H1 (cell line): ENCODE measurements around the gene RHEX. TPM values are rescaled to one million over a fixed set of nuclear protein-coding genes. Genes with fewer than 3 reads are reported as not detected.

Source experiments
- CTCF ChIA-PET: fragments of 300-600 bp; sonication (Branson Sonifier 250); formaldehyde crosslinking; loops from one replicate; lab custom pipeline; 2021; ENCODE audit not compliant: partially characterized antibody; lab: Charles Lee
- POLR2A ChIA-PET: fragments of 300-600 bp; sonication (Branson Sonifier 250); formaldehyde crosslinking; loops from one replicate; lab custom pipeline; 2021; ENCODE audit warnings: inconsistent platforms; ENCODE audit not compliant: partially characterized antibody; lab: Charles Lee
- DNase-seq, 2 experiments: peaks; one replicate each; pipeline versions ENCODE4 v3.0.0 to v3.0.0-alpha.2; 2010 to 2022; ENCODE audit warnings: low spot score in 2 of 2, low read depth in 1 of 2, mixed read lengths in 1 of 2
- FAIRE-seq: peaks from 2 replicates; lab custom pipeline; 2011; peaks lifted over from hg19 to GRCh38; lab: Jason Lieb, UNC
- H2AFZ ChIP-seq: 2 replicates; pipeline ENCODE4 v1.8.1; 2012; ENCODE audit warnings: low read length, inconsistent platforms
- H2AK5ac ChIP-seq: 2 replicates; pipeline ENCODE4 v1.6.1; 2013; ENCODE audit warnings: low read depth, low read length
- H2BK120ac ChIP-seq: replicated peaks from 2 replicates; pipeline ENCODE3; 2013; ENCODE audit warnings: low read depth, low read length, inconsistent platforms
- H2BK12ac ChIP-seq: 2 replicates; pipeline ENCODE4 v1.6.1; 2013; ENCODE audit warnings: low read depth, low read length
- H2BK15ac ChIP-seq: 2 replicates; pipeline ENCODE4 v1.6.1; 2013; ENCODE audit warnings: low read length
- H2BK20ac ChIP-seq: 2 replicates; pipeline ENCODE4 v1.6.1; 2013; ENCODE audit warnings: low read length
- H2BK5ac ChIP-seq: 2 replicates; pipeline ENCODE4 v1.6.1; 2013; ENCODE audit warnings: low read depth, low read length
- H3K14ac ChIP-seq: 2 replicates; pipeline ENCODE4 v1.6.1; 2013; ENCODE audit warnings: inconsistent platforms; ENCODE audit not compliant: insufficient read length
- H3K18ac ChIP-seq: 2 replicates; pipeline ENCODE4 v1.6.1; 2013; ENCODE audit warnings: low read length; ENCODE audit errors: extremely low read depth
- H3K23ac ChIP-seq: 2 replicates; pipeline ENCODE4 v1.6.1; 2013; ENCODE audit warnings: inconsistent platforms; ENCODE audit not compliant: insufficient read length
- H3K23me2 ChIP-seq: 2 replicates; pipeline ENCODE4 v1.6.1; 2013; ENCODE audit warnings: low read depth, low read length
- H3K27ac ChIP-seq: 2 replicates; pipeline ENCODE4 v1.6.1; 2011; ENCODE audit warnings: low read depth, low read length, inconsistent platforms
- H3K27me3 ChIP-seq, 4 experiments: replicated peaks in 1 of 4; 1 replicate in 1 of 4; 2 replicates in 3 of 4; pipeline versions ENCODE4 v1.6.1 to v1.8.1; 2011 to 2013; ENCODE audit warnings: low read length in 3 of 4, mild to moderate bottlenecking in 3 of 4, inconsistent platforms in 2 of 4, mixed read lengths in 2 of 4, moderate library complexity in 1 of 4; ENCODE audit not compliant: control insufficient read depth in 3 of 4, insufficient read depth in 3 of 4; ENCODE audit errors: extremely low read depth in 1 of 4
- H3K36me3 ChIP-seq, 4 experiments: 2 replicates each; pipeline versions ENCODE4 v1.6.1 to v1.8.1; 2011 to 2013; ENCODE audit warnings: mild to moderate bottlenecking in 4 of 4, low read length in 3 of 4, moderate library complexity in 2 of 4, control low read depth in 1 of 4, inconsistent platforms in 1 of 4; ENCODE audit not compliant: insufficient read depth in 4 of 4, control insufficient read depth in 2 of 4
- H3K4ac ChIP-seq: replicated peaks from 2 replicates; pipeline ENCODE3; 2013; ENCODE audit warnings: low read length, low read depth, mixed read lengths, inconsistent platforms; ENCODE audit not compliant: insufficient read length
- H3K4me1 ChIP-seq, 4 experiments: replicated peaks in 1 of 4; 1 replicate in 1 of 4; 2 replicates in 3 of 4; pipeline versions ENCODE4 v1.6.1 to v1.8.1; 2011 to 2013; ENCODE audit warnings: low read length in 3 of 4, inconsistent platforms in 2 of 4, mixed read lengths in 1 of 4; ENCODE audit not compliant: insufficient read depth in 4 of 4, control insufficient read depth in 3 of 4
- H3K4me2 ChIP-seq, 2 experiments: 2 replicates each; pipeline versions ENCODE4 v1.6.1 to v1.8.1; 2011 to 2013; ENCODE audit warnings: low read depth in 2 of 2, low read length in 2 of 2, control low read depth in 1 of 2, inconsistent platforms in 1 of 2, mild to moderate bottlenecking in 1 of 2; ENCODE audit not compliant: insufficient read depth in 1 of 2
- H3K4me3 ChIP-seq, 4 experiments: fragments of 200-600, 300-600 bp in 1 of 4; sonication (generic), shearing (Covaris generic), sonication (Bioruptor Twin) in 1 of 4; 2 replicates each; pipeline versions ENCODE4 v1.5.1 to v1.8.1; 2011 to 2016; ENCODE audit warnings: low read length in 4 of 4, low read depth in 3 of 4, control low read depth in 2 of 4, inconsistent platforms in 2 of 4, mild to moderate bottlenecking in 2 of 4, mixed read lengths in 1 of 4, moderate library complexity in 1 of 4; ENCODE audit not compliant: insufficient read depth in 2 of 4; ENCODE audit errors: extremely low read depth in 1 of 4
- H3K56ac ChIP-seq: replicated peaks from 2 replicates; pipeline ENCODE3; 2013; ENCODE audit warnings: low read depth, mild to moderate bottlenecking, mixed read lengths, low read length, inconsistent platforms; ENCODE audit not compliant: insufficient read length
- H3K79me1 ChIP-seq: 2 replicates; pipeline ENCODE4 v1.6.1; 2013; ENCODE audit warnings: low read depth, low read length, control low read depth
- H3K79me2 ChIP-seq, 2 experiments: 2 replicates each; pipeline versions ENCODE4 v1.6.1 to v1.8.1; 2012 to 2013; ENCODE audit warnings: low read length in 2 of 2, mild to moderate bottlenecking in 2 of 2, inconsistent platforms in 1 of 2; ENCODE audit not compliant: insufficient read depth in 2 of 2, control insufficient read depth in 1 of 2
- H3K9ac ChIP-seq, 4 experiments: replicated peaks in 1 of 4; 1 replicate in 1 of 4; 2 replicates in 3 of 4; pipeline versions ENCODE4 v1.6.1 to v1.8.1; 2011 to 2013; ENCODE audit warnings: low read depth in 3 of 4, low read length in 3 of 4, control low read depth in 2 of 4, mild to moderate bottlenecking in 2 of 4, moderate library complexity in 2 of 4, inconsistent platforms in 1 of 4; ENCODE audit errors: extremely low read depth in 1 of 4
- H3K9me3 ChIP-seq, 2 experiments: 2 replicates each; pipeline versions ENCODE4 v1.6.1 to v1.8.1; 2012 to 2013; ENCODE audit warnings: mild to moderate bottlenecking in 2 of 2, moderate library complexity in 2 of 2, control low read depth in 1 of 2, inconsistent platforms in 1 of 2, low read depth in 1 of 2, low read length in 1 of 2, mixed read lengths in 1 of 2; ENCODE audit not compliant: insufficient read depth in 2 of 2
- H4K20me1 ChIP-seq, 2 experiments: replicated peaks in 1 of 2; 2 replicates each; pipeline versions ENCODE3 to v1.8.1; 2011 to 2013; ENCODE audit warnings: inconsistent platforms in 2 of 2, low read length in 2 of 2, mild to moderate bottlenecking in 1 of 2; ENCODE audit not compliant: insufficient read depth in 2 of 2, control insufficient read depth in 1 of 2
- H4K5ac ChIP-seq: 2 replicates; pipeline ENCODE4 v1.6.1; 2013; ENCODE audit warnings: low read length, low read depth, mixed read lengths, inconsistent platforms; ENCODE audit not compliant: insufficient read length
- H4K8ac ChIP-seq: 2 replicates; pipeline ENCODE4 v1.8.0; 2013; ENCODE audit warnings: mild to moderate bottlenecking, moderate library complexity, low read length, inconsistent platforms; ENCODE audit not compliant: insufficient read depth; ENCODE audit errors: extremely low read depth
- H4K91ac ChIP-seq: replicated peaks from 2 replicates; pipeline ENCODE3; 2013; ENCODE audit warnings: low read length, mixed read lengths, inconsistent platforms; ENCODE audit not compliant: insufficient read length
- CTCF ChIP-seq, 3 experiments: IDR thresholded peaks; 1 replicate in 2 of 3; 2 replicates in 1 of 3; pipeline versions ENCODE4 v1.5.1 to v1.6.1; 2011; ENCODE audit warnings: low read length in 3 of 3, mild to moderate bottlenecking in 3 of 3, inconsistent platforms in 2 of 3, low read depth in 1 of 3, moderate library complexity in 1 of 3; ENCODE audit not compliant: insufficient read depth in 1 of 3; ENCODE audit errors: control extremely low read depth in 1 of 3
- RAD21 ChIP-seq, 2 experiments: IDR thresholded peaks in 1 of 2; conservative IDR thresholded peaks in 1 of 2; 2 replicates each; pipeline ENCODE4 v1.6.1; 2011; ENCODE audit warnings: low read depth in 2 of 2, low read length in 2 of 2, improper control_type of control experiment in 1 of 2, inconsistent platforms in 1 of 2, mild to moderate bottlenecking in 1 of 2, moderate library complexity in 1 of 2
- TAF7 ChIP-seq: optimal IDR thresholded peaks from 2 replicates; pipeline ENCODE3; 2011; ENCODE audit warnings: low read depth, mild to moderate bottlenecking, inconsistent platforms, low read length, moderate library complexity, borderline replicate concordance
- WGBS, 2 experiments: shearing (Covaris generic) in 1 of 2; methylation state at CpG; one replicate each; pipeline versions ENCODE4 v1.1.6 to v1.1.7; 2013 to 2015; ENCODE audit warnings: low lambda C conversion rate in 2 of 2, mixed read lengths in 2 of 2, inconsistent platforms in 1 of 2, low coverage in 1 of 2, missing lambda C conversion rate in 1 of 2; ENCODE audit not compliant: insufficient replicate concordance in 2 of 2, insufficient coverage in 1 of 2, insufficient read length in 1 of 2; ENCODE audit errors: extremely low coverage in 1 of 2, missing lambda C conversion rate in 1 of 2; 5-methylcytosine and 5-hydroxymethylcytosine counted together
- polyA plus RNA-seq, 7 experiments: library from polyadenylated mRNA; depleted of rRNA in 3 of 7; stranded (reverse) in 5 of 7; unstranded in 2 of 7; fragments of >200 nt in 5 of 7; fragments of 200-250 nt in 2 of 7; gene quantifications; 1 replicate in 5 of 7; 2 replicates in 1 of 7; 4 replicates in 1 of 7; pipeline versions ENCODE4 v1.2.1 to v1.2.3, GENCODE V29; 2011 to 2013; ENCODE audit warnings: missing spikeins in 2 of 7, mixed read lengths in 2 of 7
- total RNA-seq: library from RNA; stranded (reverse); fragmentation: NEBNext Ultra II Directional; extraction: Animal tissue kit (Norgen Biotek cat#: 25700); gene quantifications from 2 replicates; pipeline ENCODE4 v1.2.1, GENCODE V29; 2021

RHEX gene
- total and polyA plus RNA-seq, 2 of the 8 experiments (the other 6 are each of a cell fraction or from before 2014, with no cell fraction given) = not detected

GRCh38 chr1:206106328-206107167 is 53.6 kb downstream of the RHEX start:
- Histone ChIP-seq H2AK5ac (no peak overlapping the region), H3K27me3 (no peaks in the 10 kb centered on the region), H3K4ac (no peak overlapping the region), H3K23ac (no peak overlapping the region), H3K9me3 (no peaks in the 10 kb centered on the region)
- TF ChIP-seq RAD21 (IDR thresholded peaks at IDR 0.05 in 1 of 2, conservative IDR thresholded peaks at IDR 0.05 in 1 of 2; ENCODE audit: low read depth in 2 of 2, low read length in 2 of 2) (peak; percentile 93 to 96), TAF7 (no peak), CTCF (IDR thresholded peaks at IDR 0.05; ENCODE audit: control extremely low read depth in 1 of 3, insufficient read depth in 1 of 3, low read depth in 1 of 3, low read length in 3 of 3) (peak; percentile 92 to 95 (median 93))
- TF ChIP-seq, all 59 proteins: peak for 2
- peak overlapping the region; percentile 89 for H2AFZ ChIP-seq
- H3K79me2 ChIP-seq = no peaks in the 10 kb centered on the region
- no peaks in the 10 kb centered on the region for H3K36me3 ChIP-seq
- H3K4me2 ChIP-seq = no peak overlapping the region
- H3K79me1 ChIP-seq = no peaks in the 10 kb centered on the region
- H4K20me1 ChIP-seq = no peaks in the 10 kb centered on the region
- CTCF ChIA-PET = interaction anchor here (0.6 to 16.5 kb wide), 29 partner anchors 9 to 314 kb away, joined by 3 to 262 read pairs (median 5); partner anchors contain the start of genes CTSE and RAB7B
- no peak overlapping the region for H2BK120ac ChIP-seq
- H3K18ac ChIP-seq = no peak overlapping the region
- no peak overlapping the region for H3K14ac ChIP-seq
- H3K4me1 ChIP-seq = no peaks in the 10 kb centered on the region
- H3K9ac ChIP-seq = no peak overlapping the region; a peak in 1 of 7 replicates
- WGBS, 2 experiments = 55% methylated on average over 8 of the region's 8 CpGs; no CpG with 5 or more reads in 1 of the 2 experiments
- H2BK5ac ChIP-seq = no peak overlapping the region
- no peak overlapping the region for H4K8ac ChIP-seq
- H3K56ac ChIP-seq = no peak overlapping the region
- no peak overlapping the region for H3K27ac ChIP-seq
- FAIRE-seq (peak; percentile 73), DNase-seq (peak; percentile 47 to 91)
- H3K4me3 ChIP-seq = no peak overlapping the region
- H4K91ac ChIP-seq = no peak overlapping the region
- 0 out of 2 replicates have a peak overlapping the region, but pooled peaks have one; percentile 53 for H2BK15ac ChIP-seq
- no peaks in the 10 kb centered on the region for H3K23me2 ChIP-seq
- H4K5ac ChIP-seq = no peak overlapping the region
- POLR2A ChIA-PET = interaction anchor here (1.3 kb wide), 1 partner anchor 120 kb away, joined by 3 read pairs; no protein-coding TSS in a partner anchor
- H2BK20ac ChIP-seq = no peak overlapping the region
- no peak overlapping the region; the same call in 1 of the 2 replicates for H2BK12ac ChIP-seq
